Stimulated activated CD4-positive, alpha-beta T cell treated with anti-CD3 and anti-CD28 coated beads, Interleukin-2, amount 100 ng/mL, for 48 hours (primary cell): Measurements from ENCODE around the gene ATP5PB.

Experiments used
- DNase-seq, 2 donors: peaks; one replicate each; pipeline ENCODE4 v3.0.0-alpha.2; 2020

Gene ATP5PB, protein sequence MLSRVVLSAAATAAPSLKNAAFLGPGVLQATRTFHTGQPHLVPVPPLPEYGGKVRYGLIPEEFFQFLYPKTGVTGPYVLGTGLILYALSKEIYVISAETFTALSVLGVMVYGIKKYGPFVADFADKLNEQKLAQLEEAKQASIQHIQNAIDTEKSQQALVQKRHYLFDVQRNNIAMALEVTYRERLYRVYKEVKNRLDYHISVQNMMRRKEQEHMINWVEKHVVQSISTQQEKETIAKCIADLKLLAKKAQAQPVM

DNA sequence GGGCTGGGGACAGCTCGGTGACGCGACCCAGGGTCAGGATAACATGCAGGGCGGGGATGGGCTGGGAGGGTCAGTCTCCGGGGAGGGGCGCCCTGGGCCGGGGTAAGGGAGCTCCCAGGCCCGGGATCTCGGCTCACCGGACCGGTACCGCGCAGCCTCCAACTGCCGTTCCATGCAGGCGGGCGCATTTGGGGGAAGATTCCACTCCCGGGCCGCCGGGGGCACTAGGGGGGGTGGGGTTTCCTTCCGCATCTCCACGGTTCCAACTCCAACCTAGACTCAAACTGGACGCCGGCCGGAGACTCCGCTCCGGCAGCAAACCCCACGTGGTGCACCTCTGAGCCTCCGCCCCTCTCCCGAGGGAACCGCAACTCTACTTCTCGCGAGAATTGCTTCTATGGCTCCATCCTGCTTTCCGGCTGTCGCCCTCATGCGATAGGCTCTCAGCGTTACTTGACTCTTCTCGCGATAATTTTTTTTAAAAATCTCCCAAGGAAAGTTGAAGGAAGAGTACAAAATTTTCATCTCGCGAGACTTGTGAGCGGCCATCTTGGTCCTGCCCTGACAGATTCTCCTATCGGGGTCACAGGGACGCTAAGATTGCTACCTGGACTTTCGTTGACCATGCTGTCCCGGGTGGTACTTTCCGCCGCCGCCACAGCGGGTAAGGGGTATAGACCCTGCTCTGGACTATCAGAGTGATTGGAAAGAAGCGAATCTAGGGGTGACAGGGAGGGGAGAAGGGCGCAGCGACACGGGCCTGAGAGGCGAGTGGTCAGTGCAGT, at the start of gene ATP5PB, which contains the start of gene WDR77:
ATP5PB (plus strand) TSS at position 547 of the 785 bp plus-strand sequence; CDS start at position 625, 78 bp downstream.
WDR77 (minus strand) TSS at position 339 of the 785 bp plus-strand sequence; CDS start at position 252, 87 bp downstream.
- DNase-seq: peak; percentile 76 to 77

DNA sequence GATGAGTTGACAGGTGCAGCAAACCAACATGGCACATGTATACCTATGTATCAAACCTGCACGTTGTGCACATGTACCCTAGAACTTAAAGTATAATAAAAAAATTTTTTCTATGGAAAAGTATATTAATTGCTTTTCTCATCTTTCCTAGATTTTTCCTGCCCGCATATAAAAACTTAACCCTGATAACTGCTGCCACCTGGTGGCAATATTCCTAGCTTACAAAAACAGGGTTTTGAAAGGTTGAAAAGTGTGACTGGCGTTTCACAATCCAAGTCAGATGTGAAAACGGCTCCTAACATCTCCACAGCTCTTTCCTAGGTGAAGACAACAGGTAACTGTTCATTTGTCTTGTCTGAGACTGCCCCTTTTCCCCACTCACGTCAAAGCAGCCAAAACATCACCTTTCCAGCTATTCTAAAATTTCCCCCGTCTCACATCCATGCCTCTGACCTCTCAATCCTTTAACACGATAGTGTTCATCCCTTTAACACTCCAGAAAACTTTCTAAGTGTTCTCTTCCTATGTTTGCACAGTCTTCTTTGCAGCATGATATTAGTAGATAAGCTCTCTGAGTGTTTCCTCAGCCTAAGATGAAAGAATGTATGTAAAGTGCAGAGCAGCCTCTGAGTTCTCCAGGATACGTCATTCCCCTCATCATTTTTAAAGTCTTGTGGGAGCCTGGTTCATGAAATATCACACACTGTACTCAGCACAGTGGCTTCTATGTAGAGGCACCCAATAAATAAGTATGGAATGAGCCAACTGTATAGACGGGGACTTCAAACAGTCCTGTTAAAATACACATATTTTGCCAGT, 49.3 kb upstream of the ATP5PB start:
- peak; percentile 43 to 47 for DNase-seq

DNA sequence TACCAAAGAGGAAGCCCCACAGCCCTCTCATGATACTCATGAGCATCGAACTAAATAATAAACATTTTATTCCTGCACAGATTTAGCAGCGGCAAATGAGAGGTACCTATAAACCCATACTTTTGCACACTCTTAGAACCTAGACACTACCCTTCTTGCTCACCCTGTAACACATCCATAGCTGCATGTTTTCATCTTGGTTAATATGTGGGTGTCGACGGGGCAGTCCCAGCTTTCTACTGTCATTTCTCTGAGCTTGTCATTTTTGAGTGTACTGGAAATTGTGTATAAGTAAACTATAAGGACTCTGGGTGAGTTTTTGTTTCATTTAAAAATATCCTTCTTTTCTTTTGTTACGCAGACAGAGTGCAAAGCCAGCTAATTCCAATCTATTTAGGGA, 47.2 kb upstream of the ATP5PB start:
- DNase-seq: peak in 1 of 2 donors; percentile 11

DNA sequence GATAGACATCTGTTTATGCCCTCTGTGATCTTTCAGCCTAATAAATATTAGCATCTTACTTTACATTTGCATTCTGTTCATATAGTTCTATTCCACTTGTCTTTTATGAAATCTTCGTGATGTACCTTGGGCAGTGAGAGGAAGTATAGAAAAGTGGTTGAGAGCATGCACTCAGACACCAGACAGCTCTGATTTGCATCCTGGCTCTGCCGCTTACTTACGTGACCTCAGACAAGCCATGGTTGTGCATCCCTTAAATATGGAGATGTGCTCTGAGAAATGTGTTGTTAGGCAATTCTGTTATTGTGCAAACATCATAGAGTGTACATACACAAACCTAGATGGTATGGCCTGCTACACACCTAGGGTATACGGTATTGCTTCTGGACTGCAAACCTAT, 44.7 kb upstream of the ATP5PB start:
- DNase-seq: no peak

DNA sequence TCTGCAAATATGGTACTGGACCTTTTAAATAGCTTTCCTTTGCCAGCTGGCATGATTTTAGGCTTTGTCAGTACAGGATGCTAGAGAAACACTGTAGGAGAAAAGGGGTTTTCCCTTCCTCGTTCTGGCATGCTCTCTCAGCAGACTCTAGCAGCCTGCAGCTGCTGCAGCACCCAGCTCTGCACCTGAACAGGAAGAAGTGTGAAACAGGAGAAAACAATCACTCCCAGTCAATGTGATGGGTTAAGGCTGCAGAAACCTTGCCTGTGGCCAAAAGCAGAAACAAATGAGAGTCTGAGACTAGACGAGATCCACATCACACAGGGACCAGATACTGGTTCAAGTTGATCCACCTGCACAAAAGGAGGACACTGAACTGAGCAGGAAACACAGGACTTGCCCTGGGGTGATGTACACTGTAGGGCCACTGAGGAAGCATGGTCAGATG, 42.9 kb upstream of the ATP5PB start:
- DNase-seq: peak in 1 of 2 donors; percentile 24

DNA sequence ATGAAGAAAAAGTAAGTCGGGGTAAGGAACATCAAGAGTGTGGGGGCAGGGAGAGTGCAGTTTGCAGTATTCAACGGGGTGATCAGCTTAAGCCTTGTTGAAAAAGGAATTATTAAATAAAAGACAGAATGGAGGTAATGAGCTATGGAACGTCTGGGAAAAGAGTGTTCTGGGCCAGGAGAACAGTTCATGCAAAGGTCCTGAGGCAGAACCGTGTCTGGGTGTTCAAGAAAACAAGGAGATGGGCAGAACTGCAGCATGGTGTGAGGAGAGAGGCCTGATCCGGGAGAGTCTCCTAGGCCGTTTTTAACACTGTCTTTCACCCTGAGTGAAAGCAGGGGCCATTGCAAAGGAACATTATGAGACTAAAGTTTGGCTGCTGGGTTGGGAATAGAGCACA, 42.0 kb upstream of the ATP5PB start:
- DNase-seq: no peak

DNA sequence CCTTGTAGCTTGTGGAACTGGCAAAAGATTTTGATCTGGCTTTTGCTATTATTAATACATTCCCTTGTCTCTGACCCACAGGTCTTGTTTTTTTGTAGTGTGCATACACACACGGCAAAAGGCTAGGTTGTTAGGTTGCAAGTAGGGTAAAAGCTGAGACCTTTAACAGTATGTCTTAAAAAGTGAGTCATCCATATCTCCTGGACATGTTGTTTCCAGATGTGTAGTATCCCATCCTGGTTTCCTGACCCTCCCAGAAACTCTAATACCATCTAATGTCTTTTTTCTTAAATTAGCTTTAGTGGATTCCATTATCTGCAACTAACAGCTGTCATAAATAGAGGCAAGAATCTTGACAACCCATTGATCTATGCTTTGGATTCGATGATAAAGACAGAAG, 36.4 kb upstream of the ATP5PB start:
- DNase-seq: no peak

DNA sequence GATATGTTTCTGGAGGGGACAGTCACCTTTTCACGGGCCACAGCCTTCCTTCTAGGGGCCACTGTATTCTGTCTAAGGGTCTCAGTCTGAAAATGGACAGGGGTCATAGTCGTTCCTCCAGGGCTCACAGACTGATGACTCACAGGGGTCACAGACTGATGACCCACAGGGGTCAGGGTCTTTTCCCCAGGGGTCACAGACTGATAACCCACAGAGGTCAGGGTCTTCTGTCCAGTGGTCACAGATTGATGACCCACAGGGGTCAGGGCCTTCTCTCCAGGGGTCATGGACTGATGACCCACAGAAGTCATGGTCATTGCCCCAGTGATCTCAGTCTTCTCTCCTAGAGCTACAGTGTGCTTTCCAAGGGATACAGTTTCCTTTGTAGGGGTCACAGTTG, 34.5 kb upstream of the ATP5PB start:
- DNase-seq: no peak

DNA sequence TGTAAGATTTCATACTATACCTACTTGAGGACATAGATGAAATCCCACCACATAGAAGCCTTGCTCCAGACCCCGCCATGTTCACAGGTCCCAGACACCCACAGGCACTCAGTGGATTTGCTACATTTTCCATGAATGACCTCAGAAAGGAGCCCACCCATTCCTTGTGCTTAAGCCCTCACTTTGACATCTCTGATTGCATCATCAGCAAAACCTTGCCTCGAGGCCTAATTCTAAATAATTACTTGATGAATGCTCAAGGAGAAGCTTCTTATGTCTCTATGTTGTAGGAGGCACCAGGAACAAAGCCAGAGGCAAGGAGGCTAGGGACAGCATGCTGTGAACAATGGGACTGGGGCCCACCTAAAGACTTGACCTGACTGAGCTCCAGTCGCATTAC, 33.8 kb upstream of the ATP5PB start:
- DNase-seq: no peak

DNA sequence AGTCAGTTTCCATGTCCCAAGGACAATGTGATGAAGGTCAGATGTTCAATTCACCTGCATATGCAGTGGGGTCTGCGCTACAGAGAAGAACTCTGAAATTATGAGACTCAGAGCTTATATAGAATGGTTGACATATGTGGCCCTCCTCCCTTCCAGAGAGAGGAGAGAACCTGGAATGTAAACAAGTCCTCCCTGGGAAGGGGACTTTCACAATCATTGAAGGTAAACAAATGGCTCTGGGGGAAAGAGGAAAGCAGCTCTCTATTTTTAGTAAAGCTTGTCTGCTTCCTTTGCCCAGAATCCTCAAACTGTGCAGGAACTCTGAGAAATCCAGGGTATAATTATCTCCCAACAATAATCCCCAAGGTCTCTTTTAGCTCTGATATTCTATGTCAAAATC, 31.5 kb upstream of the ATP5PB start:
- DNase-seq: no peak

DNA sequence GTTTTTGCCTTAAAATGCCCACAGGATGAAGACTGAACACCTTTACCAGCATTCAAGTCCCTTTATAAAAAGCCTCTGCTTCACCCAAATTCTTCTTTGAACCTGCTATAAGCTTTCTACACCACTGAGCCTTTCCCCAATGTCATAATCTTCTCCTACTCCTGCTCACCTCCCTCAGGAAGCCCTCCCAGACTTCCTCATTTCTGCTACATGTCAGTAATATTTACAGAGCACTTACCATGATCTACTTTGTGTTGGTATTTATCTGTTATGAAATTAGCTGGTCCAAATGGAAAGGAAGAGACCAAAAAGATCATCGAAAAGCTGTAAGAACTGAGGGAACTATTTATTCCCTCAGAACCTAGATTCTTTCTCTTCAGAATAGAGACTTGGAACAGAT, 30.2 kb upstream of the ATP5PB start:
- no peak for DNase-seq

DNA sequence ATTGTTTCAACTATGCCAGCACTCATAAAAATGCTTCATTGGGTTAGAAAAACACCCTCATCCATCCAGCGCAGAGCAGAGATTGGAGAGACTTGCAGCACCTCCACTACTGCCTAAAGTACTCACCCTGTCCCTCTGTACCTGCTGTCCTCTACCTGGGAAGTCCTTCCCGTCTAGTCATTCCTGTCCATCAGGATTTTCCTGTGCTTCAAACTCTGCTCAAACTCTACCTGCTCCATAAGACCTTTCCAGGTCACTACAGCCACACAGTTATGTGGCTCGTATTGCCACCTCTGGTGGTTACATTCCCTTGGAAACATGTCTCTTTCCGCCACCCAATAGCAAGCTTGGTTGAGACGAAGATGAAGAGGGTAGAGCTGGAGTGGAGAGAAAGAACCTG, 28.9 kb upstream of the ATP5PB start:
- DNase-seq: no peak

DNA sequence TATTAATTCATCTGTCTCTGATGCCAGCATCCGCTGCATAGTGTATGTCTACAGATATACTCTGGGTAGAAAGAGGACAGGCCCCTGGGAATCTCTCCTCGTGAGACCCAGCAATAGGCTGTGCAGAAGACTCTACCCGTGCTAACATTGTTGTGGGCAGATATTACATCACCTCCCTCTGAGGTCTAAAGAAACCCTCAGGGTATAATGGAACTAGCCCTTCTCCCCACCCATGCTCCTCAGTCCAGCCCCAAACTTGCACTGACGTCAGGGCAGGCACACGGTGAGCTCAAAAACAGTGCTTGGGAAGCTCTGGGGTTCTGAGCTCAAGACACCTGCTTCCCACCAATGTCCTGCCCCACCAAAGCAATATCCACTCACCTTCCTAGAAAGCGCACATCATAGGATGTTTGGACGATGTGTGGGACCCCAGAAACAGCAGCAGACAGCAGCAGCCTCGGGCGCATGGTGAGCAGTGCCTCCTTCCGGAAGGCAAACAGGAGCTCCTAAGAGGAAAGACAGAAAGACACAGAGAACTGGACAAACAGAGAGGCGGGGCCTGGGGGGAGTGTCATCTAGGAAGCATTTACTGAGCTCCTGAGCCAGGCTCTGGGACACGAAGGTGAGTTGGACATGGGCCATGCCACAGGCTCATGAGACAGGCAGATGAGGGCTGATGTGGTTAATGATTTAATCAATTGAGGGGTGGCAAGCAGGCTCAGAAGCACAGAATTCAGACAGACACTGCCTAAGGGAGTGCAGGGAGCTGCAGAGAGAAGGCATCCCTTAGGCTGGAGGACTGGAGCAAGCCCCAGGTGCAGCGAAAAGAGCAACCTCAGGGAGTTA, 26.5 kb upstream of the ATP5PB start:
- DNase-seq: no peak

DNA sequence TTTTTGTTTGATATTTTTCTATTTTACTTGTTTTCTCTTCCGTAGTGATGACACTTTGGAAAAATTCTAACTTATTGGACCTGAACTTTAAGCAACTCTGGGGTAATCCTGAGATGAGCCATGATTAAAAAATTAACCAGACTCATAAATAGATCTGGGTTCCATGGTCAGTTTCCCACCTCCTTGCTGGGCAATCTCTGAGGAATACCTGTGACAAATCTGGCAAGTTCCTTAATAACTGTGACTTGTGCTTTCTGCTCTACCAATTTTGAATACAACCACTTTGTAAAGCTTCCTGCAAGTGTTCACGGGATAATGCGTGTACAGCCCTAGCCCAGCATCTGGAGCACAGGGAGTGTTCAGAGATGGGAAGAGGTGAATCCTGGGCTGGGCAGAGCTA, 25.0 kb upstream of the ATP5PB start:
- DNase-seq: no peak

DNA sequence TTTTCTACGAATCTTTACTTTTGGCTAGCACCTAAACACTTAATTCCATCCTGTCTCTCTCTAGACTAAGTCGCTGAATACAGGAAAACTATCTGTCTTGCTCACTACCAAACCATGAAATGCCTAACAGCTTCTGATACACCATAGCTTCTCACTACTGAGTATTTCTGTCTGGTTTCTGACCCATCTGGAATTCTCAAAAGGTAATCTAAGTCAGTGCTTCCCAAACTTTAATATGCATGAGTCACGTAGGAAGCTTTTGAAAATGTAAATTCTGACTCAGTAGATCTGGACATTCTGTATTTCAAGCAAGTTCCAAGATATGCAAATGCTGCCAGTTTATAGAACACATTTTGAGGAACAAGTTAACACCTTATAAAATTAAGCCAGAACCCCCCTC, 12.5 kb upstream of the ATP5PB start:
- DNase-seq: no peak

DNA sequence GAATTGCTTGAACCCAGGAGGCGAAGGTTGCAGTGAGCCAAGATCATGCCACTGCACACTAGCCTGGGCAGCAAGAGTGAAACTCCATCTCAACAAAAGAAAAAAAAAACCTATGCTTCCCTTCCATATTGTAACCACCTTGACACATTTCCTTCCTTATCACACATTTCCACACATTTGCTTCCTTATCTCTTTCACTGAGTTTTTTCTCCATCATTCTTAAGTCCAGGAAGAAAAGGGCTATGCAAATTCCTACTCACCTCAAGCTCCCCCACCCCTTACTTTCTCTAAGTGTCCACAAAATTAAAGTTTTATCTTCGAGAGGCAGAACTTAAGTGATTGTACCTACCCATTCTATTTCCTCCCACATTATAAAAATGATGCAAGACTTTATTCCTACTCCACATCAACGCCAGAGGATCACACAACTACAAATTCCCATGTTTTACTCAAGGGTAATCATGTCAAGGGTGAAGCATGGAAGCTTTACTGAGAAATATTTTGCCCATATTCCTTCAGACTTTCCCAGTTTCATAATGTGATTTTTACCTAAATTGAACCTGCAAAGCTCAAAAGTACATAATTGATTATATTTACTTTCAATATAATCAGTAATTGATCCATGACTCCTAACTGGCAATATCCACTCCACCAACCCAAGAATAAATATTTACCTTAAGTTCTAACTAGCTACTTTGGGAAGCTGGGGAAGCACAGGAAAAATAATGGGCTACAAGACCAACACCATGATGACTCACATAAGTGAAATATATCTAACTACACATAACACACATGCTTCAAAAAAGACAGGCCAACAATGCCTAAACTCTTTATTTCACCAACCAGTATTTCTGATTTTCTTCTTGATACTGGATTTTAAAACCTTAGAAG, 9.6 kb upstream of the ATP5PB start:
- DNase-seq: no peak

DNA sequence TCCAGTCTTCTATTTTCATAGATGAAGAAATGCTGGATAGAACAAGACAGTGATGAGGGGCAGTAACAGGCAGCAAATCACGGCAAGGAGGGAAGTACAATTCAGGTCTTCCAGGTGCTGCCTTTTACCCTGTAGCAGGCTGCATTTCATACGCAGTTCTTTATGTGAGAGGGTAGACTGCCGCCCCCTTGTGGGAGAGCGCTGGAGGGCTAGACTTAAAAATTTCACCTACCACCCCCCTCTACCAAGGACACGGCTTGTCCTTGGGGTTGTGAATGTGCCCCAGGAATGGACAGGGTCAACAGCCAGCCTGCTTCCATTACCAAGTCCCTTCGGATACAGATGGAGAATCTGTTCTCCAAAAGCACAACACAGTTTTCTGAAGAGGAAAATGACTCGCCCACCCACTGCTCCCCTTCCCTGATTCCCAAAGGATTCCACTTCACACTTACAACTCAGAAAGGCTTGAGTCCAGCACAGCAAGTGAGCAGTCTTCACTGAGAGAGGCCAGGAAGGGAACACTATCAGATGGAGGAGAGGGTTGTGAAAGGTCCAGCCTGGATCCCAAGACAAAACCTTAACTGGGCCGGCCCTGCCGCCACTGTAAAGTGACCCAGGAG, 7.6 kb upstream of the ATP5PB start:
- peak; percentile 52 to 55 for DNase-seq

DNA sequence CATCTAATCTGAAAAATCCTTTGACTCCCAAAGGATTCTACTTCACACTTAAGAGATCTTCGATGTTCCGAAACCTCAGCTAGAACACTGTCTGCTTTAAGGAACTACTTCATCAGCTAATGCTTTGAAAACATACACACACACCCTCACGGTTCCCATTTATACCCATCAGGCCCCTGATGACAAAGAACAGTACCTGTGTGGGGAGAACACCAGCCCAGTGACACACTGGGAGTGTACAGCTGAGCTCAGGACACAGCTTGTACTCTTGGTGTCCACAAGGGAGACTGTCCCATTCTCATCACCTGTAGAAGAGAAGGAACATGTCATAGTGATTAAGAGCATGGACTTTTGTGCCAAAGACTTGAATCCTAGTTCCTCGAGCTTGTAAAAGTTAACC, 6.8 kb upstream of the ATP5PB start:
- DNase-seq: no peak

DNA sequence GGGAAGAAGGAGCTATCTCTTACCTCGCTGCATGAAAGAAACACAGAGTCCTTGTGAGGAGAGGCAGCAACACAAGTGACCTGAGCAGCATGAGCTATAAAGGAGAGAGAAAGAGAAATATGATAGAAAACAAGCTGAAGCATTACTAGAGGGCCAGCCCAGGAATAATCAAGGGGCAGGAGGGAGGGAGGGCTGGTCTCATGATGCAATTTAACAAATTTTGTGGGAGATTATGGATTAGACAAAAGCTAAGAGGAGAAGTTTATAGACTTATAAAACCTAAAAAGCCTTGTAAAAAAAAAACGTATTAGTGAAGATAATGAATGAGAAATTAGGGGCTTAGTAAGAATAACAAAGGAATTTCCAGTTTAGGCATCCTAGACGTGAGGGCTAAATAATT, 5.2 kb upstream of the ATP5PB start:
- DNase-seq: no peak

DNA sequence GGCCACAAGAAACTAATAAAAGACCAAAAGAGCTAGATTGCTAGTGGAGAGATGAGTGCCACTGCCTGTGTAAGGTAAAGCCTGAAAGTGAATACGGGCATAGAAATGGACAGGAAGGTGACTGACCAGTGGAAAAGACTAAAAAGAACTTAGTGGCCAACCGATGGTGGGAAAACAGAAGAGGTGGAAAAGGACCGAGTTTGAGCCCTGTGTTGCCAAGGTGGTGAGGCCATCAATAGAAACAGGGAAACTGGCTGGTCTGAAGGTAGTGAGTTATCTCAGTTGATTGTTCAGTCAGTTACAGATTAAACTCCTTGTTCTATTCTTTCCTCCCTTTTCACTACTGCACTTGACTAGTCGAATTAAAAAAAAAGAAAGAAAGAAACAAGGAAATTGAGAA, 2.7 kb upstream of the ATP5PB start:
- no peak for DNase-seq
